ENCODE data around the gene LYSMD2. TPM values are rescaled to one million over a fixed set of nuclear protein-coding genes. Genes with fewer than 3 reads are reported as not detected.
"Not testable (repeated sequence)": the region's sequence is repeated elsewhere in the genome, so short reads cannot be mapped to it uniquely, and the experiment has no call there.

Gene LYSMD2
- 10 to 100 TPM; 18.5 to 19.0 TPM for total RNA-seq

GRCh38 chr15:51737522-51738305 lies at the start of gene LYSMD2:
LYSMD2 (minus strand) TSS chr15:51737655; CDS start chr15:51737622, 33 bp downstream.
- ATAC-seq (peak; percentile 57), DNase-seq (peak; percentile 81)
- Mint-ChIP-seq H3K4me1 (ENCODE audit: low read depth) (peaks cover 44% of the 10 kb centered on the region), H3K9me3 (no peaks in the 10 kb centered on the region), H3K36me3 (ENCODE audit: low read depth) (peaks cover 11% of the 10 kb centered on the region), H3K4me3 (peak within 1 kb of the TSS; percentile 82), H3K27me3 (no peaks in the 10 kb centered on the region), H3K27ac (peak within 1 kb of the TSS; percentile 87)
- ChIA-PET CTCF (interaction anchor here (0.7 to 9.0 kb wide), 9 partner anchors 9 to 87 kb away, joined by 3 to 92 read pairs (median 3); no protein-coding TSS in a partner anchor), POLR2A (interaction anchor here (0.6 to 2.3 kb wide), 19 partner anchors 9 to 234 kb away, joined by 3 to 19 read pairs (median 3); partner anchors contain the start of genes LEO1, SCG3, TMOD2 and TMOD3)
- intact Hi-C loops (cut with micrococcal nuclease), result loop anchor here (2.0 to 5.0 kb wide), 2 partner anchors 39 to 85 kb away; no protein-coding TSS in a partner anchor
- no peak for TF ChIP-seq CTCF (IDR thresholded peaks at IDR 0.05)

DNA sequence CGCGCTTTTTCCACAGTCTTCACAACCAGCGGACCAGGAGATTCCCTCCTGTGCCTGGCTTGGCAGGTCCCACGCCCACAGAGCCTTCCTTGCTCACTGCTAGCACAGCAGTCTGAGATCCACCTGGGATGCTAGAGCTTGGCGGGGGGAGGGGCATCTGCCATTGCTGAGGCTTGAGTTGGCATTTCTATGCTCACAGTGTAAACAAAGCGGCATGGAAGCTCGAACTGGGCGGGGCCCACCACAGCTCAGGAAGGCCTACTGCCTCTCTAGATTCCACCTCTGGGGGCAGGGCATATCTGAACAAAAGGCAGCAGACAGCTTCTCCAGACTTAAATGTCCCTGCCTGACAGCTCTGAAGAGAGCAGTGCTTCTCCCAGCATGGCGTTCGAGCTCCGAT lies 49.7 kb upstream of the LYSMD2 start:
- H3K9me3 Mint-ChIP-seq; POLR2A ChIA-PET; DNase-seq; intact Hi-C loops (cut with micrococcal nuclease); H3K4me1 Mint-ChIP-seq (ENCODE audit: low read depth); H3K4me3 Mint-ChIP-seq; H3K27ac Mint-ChIP-seq; ATAC-seq; H3K27me3 Mint-ChIP-seq: not testable (repeated sequence)
- CTCF ChIA-PET, result interaction anchor here (3.6 kb wide), 1 partner anchor 11 kb away, joined by 17 read pairs; no protein-coding TSS in a partner anchor
- peaks cover 19% of the 10 kb centered on the region for H3K36me3 Mint-ChIP-seq (ENCODE audit: low read depth)

DNA sequence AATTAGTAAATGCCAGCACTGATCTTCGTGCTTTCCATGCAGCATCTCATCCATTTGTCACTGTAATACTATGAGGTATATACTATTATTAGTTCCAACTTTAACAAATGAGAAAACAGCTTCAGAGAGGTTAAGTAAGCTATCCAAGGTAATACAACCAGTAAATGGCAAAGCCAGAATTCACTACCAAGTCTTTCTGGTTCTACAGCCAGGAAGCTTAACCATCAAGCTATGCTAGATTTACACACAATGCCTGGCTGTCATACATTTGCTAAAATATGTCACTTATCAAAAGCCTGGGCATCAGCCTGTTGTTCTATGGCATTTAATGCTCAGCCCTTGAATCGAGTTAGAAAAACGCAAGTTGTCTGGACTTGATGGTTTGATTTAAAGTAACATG lies 46.5 kb upstream of the LYSMD2 start:
- Mint-ChIP-seq H3K27ac (no peak overlapping the region), H3K36me3 (ENCODE audit: low read depth) (peaks cover 26% of the 10 kb centered on the region), H3K4me1 (ENCODE audit: low read depth) (no peaks in the 10 kb centered on the region)

GRCh38 chr15:51782357-51782896 lies 45.0 kb upstream of the LYSMD2 start:
- POLR2A ChIA-PET, result no interaction called here
- Mint-ChIP-seq H3K4me1 (ENCODE audit: low read depth) (no peaks in the 10 kb centered on the region), H3K9me3 (no peaks in the 10 kb centered on the region), H3K27ac (no peak overlapping the region), H3K4me3 (no peak overlapping the region), H3K36me3 (ENCODE audit: low read depth) (peaks cover 26% of the 10 kb centered on the region), H3K27me3 (no peaks in the 10 kb centered on the region)
- no peak for ATAC-seq
- CTCF ChIA-PET, result interaction anchor here (0.9 to 1.3 kb wide), 2 partner anchors 12 to 133 kb away, joined by 3 to 4 read pairs; no protein-coding TSS in a partner anchor
- no peak for DNase-seq
- TF ChIP-seq CTCF (IDR thresholded peaks at IDR 0.05), result peak; percentile 35
- intact Hi-C loops (cut with micrococcal nuclease), result loop anchor here (5.0 kb wide), 1 partner anchor 50 kb away; no protein-coding TSS in a partner anchor

More for the DNA sequence above, 46.5 kb upstream of the LYSMD2 start:
- POLR2A ChIA-PET, result no interaction called here
- Mint-ChIP-seq H3K27me3 (no peaks in the 10 kb centered on the region), H3K9me3 (no peaks in the 10 kb centered on the region), H3K4me3 (no peak overlapping the region)
- ATAC-seq (no peak), DNase-seq (no peak)
- CTCF ChIA-PET, result interaction anchor here (1.0 kb wide), 1 partner anchor 10 kb away, joined by 3 read pairs; no protein-coding TSS in a partner anchor
- no peak for TF ChIP-seq CTCF (IDR thresholded peaks at IDR 0.05)
- intact Hi-C loops (cut with micrococcal nuclease), result loop anchor here (5.0 kb wide), 1 partner anchor 48 kb away; no protein-coding TSS in a partner anchor

DNA sequence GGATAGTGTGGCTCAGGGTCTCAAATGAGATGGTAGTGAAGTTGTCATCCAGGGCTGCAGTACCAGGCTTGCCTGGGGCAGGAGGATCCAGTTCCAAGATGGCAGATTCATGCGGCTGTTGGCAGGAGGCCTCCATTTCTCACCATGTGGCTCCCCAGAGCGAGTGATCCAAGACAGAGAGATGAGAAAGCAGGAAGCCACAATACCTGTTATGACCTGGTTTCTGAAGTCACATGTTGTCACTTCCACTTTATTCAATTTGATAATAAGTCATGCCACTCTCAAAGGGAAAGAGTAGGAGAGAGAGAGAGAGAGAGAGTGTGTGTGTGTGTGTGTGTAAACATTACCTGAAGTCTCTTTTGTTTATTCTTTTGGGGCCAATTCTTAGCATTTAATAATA lies 44.1 kb upstream of the LYSMD2 start:
- no peaks in the 10 kb centered on the region for H3K4me1 Mint-ChIP-seq (ENCODE audit: low read depth)

More for the DNA sequence above, 44.1 kb upstream of the LYSMD2 start:
- intact Hi-C loops (cut with micrococcal nuclease), result loop anchor here (5.0 kb wide), 1 partner anchor 51 kb away; no protein-coding TSS in a partner anchor
- Mint-ChIP-seq H3K27ac (no peak overlapping the region), H3K4me3 (no peak overlapping the region), H3K27me3 (no peaks in the 10 kb centered on the region), H3K9me3 (no peaks in the 10 kb centered on the region), H3K36me3 (ENCODE audit: low read depth) (peaks cover 24% of the 10 kb centered on the region)
- ATAC-seq (no peak), DNase-seq (no peak)
- ChIA-PET POLR2A (no interaction called here), CTCF (no interaction called here)
- no peak for TF ChIP-seq CTCF (IDR thresholded peaks at IDR 0.05)
